OCI-LY3 (cell line): Measurements from ENCODE around the gene TRERF1.

Source experiments
- H2AFZ ChIP-seq: fragments of 200-600, 300-600 bp; shearing (Covaris generic); 2 replicates; pipeline ENCODE4 v1.6.0; 2014; ENCODE audit warnings: antibody characterized with exemption, low read depth, low read length
- H3K27ac ChIP-seq: fragments of 200-600, 300-600 bp; sonication (generic); 2 replicates; pipeline ENCODE4 v1.5.1; 2014; ENCODE audit warnings: mild to moderate bottlenecking, low read length, moderate library complexity, mixed read lengths
- H3K27me3 ChIP-seq: fragments of 200-600, 300-600 bp; sonication (generic); 2 replicates; pipeline ENCODE4 v1.6.1; 2014; ENCODE audit warnings: low read depth, low read length, mixed read lengths
- H3K36me3 ChIP-seq: fragments of 200-600, 300-600 bp; sonication (generic); replicated peaks from 2 replicates; pipeline ENCODE3; 2014; ENCODE audit warnings: low read depth, low read length, mixed read lengths
- H3K4me1 ChIP-seq: fragments of 300-600, 200-600 bp; sonication (generic); 2 replicates; pipeline ENCODE4 v1.6.1; 2014; ENCODE audit warnings: low read length, mixed read lengths
- H3K4me2 ChIP-seq: fragments of 200-600, 300-600 bp; sonication (generic); 2 replicates; pipeline ENCODE4 v1.6.1; 2014; ENCODE audit warnings: low read length, mixed read lengths
- H3K4me3 ChIP-seq: fragments of 300-600, 200-600 bp; sonication (generic); 2 replicates; pipeline ENCODE4 v1.5.1; 2014; ENCODE audit warnings: antibody characterized with exemption, mild to moderate bottlenecking, low read length, moderate library complexity
- H3K79me2 ChIP-seq: fragments of 300-600, 200-600 bp; shearing (Covaris generic); 2 replicates; pipeline ENCODE4 v1.6.1; 2014; ENCODE audit warnings: mild to moderate bottlenecking, low read length, mixed read lengths
- H3K9ac ChIP-seq: fragments of 300-600, 200-600 bp; shearing (Covaris generic); 2 replicates; pipeline ENCODE4 v1.6.0; 2014; ENCODE audit warnings: mild to moderate bottlenecking, low read length, moderate library complexity
- H3K9me3 ChIP-seq: fragments of 200-600, 300-600 bp; shearing (Covaris generic); 2 replicates; pipeline ENCODE4 v1.6.1; 2014; ENCODE audit warnings: low read length, mixed read lengths; ENCODE audit not compliant: insufficient read depth
- H4K20me1 ChIP-seq: fragments of 200-600, 300-600 bp; sonication (generic); 2 replicates; pipeline ENCODE4 v1.6.1; 2016; ENCODE audit warnings: low read length, mixed read lengths; ENCODE audit not compliant: insufficient read depth
- EZH2phosphoT487 ChIP-seq: fragments of 200-600 bp; shearing (Covaris generic); IDR thresholded peaks from 2 replicates; pipeline ENCODE4 v1.6.1; 2018; ENCODE audit warnings: antibody characterized with exemption, mixed run types, low read depth
- TF ChIP-seq, protein P1 (sequence below): fragments of 200-600, 300-600 bp; sonication (generic); IDR thresholded peaks from 2 replicates; pipeline ENCODE4 v1.5.1; 2014; ENCODE audit warnings: antibody characterized with exemption, low read length, low read depth

The TRERF1 gene

DNA sequence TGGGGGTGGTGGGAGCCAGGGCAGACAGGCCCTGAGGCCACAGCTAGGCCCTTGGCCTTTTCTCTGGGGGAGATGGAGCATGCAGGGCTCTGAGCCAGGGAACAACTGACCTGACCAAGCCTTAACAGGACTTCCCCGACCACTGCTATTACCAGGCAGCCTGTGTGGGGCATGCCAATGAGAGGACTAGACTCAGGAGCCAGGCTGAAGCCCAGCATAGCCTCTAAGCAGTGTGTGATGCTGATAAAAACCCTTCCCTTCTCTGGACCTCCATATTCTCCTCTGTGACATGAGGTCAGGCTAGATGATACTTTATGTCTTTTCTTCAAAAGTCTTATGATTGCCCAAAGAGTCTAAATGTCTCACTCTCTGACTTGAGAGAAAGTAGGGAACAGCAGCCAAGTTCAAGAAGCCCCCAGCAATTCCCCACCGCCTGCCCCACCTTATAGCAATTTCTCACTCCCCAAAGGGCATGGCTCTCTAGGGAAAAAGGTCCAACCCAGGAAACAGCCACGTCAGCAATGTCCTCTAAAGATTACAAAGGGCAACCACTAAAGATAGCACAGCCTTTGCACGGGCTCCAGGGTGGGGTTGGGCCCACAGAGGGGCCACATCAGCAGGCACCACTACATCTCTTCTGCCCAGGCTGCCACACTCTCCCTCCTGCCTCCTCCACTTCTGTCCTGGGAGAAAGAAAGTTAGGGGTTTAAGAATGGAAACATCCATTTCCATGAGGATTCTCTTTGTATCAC lies 71.3 kb downstream of the TRERF1 start:
- Histone ChIP-seq H3K4me3 (no peak overlapping the region), H3K27me3 (no peaks in the 10 kb centered on the region), H4K20me1 (peaks cover 15% of the 10 kb centered on the region; the same call in 1 of the 2 replicates), H3K79me2 (peaks cover 27% of the 10 kb centered on the region), H3K9me3 (no peaks in the 10 kb centered on the region), H3K36me3 (peaks cover 4% of the 10 kb centered on the region), H3K9ac (no peak overlapping the region), H3K4me1 (peaks cover 50% of the 10 kb centered on the region), H3K27ac (no peak overlapping the region), H3K4me2 (no peak overlapping the region), H2AFZ (no peak overlapping the region)
- no peak for TF ChIP-seq EZH2phosphoT487
- TF ChIP-seq, protein P1, sequence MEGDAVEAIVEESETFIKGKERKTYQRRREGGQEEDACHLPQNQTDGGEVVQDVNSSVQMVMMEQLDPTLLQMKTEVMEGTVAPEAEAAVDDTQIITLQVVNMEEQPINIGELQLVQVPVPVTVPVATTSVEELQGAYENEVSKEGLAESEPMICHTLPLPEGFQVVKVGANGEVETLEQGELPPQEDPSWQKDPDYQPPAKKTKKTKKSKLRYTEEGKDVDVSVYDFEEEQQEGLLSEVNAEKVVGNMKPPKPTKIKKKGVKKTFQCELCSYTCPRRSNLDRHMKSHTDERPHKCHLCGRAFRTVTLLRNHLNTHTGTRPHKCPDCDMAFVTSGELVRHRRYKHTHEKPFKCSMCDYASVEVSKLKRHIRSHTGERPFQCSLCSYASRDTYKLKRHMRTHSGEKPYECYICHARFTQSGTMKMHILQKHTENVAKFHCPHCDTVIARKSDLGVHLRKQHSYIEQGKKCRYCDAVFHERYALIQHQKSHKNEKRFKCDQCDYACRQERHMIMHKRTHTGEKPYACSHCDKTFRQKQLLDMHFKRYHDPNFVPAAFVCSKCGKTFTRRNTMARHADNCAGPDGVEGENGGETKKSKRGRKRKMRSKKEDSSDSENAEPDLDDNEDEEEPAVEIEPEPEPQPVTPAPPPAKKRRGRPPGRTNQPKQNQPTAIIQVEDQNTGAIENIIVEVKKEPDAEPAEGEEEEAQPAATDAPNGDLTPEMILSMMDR, result no peak

- H3K4me3 ChIP-seq, result peak overlapping the region; percentile 37
- no peak overlapping the region for H2AFZ ChIP-seq
- peak overlapping the region; percentile 39 for H3K27ac ChIP-seq
- peak overlapping the region; percentile 81 for H3K4me2 ChIP-seq
- peaks cover 9% of the 10 kb centered on the region; the same call in 1 of the 2 replicates for H4K20me1 ChIP-seq
- no peaks in the 10 kb centered on the region for H3K9me3 ChIP-seq
- H3K79me2 ChIP-seq, result peaks cover 20% of the 10 kb centered on the region
- TF ChIP-seq, protein P1, result no peak
- no peak for TF ChIP-seq EZH2phosphoT487
- H3K27me3 ChIP-seq, result no peaks in the 10 kb centered on the region
- peak overlapping the region; percentile 43 for H3K9ac ChIP-seq
- H3K36me3 ChIP-seq, result peaks cover 4% of the 10 kb centered on the region
- peaks cover 40% of the 10 kb centered on the region for H3K4me1 ChIP-seq
Measured at GRCh38 chr6:42378536-42378935, 73.2 kb downstream of the TRERF1 start.

- Histone ChIP-seq H3K4me2 (peak overlapping the region; percentile 81), H3K27me3 (no peaks in the 10 kb centered on the region), H3K9me3 (no peaks in the 10 kb centered on the region), H2AFZ (no peak overlapping the region), H3K36me3 (peaks cover 4% of the 10 kb centered on the region), H4K20me1 (peaks cover 5% of the 10 kb centered on the region; the same call in 1 of the 2 replicates), H3K79me2 (peaks cover 16% of the 10 kb centered on the region), H3K4me3 (peak overlapping the region; percentile 37), H3K9ac (peak overlapping the region; percentile 43), H3K27ac (peak overlapping the region; percentile 39), H3K4me1 (peaks cover 36% of the 10 kb centered on the region)
- TF ChIP-seq EZH2phosphoT487, result no peak
- TF ChIP-seq, protein P1, result no peak
Measured at GRCh38 chr6:42378125-42378524, 73.6 kb downstream of the TRERF1 start.

GRCh38 chr6:42375007-42375635 lies 76.6 kb downstream of the TRERF1 start:
- Histone ChIP-seq H3K27me3 (no peaks in the 10 kb centered on the region), H2AFZ (no peak overlapping the region), H3K36me3 (peaks cover 8% of the 10 kb centered on the region), H3K4me1 (peaks cover 40% of the 10 kb centered on the region), H3K79me2 (peaks cover 24% of the 10 kb centered on the region), H3K4me2 (no peak overlapping the region), H3K27ac (no peak overlapping the region), H3K4me3 (no peak overlapping the region), H3K9ac (no peak overlapping the region), H3K9me3 (no peaks in the 10 kb centered on the region), H4K20me1 (peaks cover 21% of the 10 kb centered on the region)
- TF ChIP-seq, protein P1, result no peak
- TF ChIP-seq EZH2phosphoT487, result no peak
